Lung (tissue), 12 donors: ENCODE data around the gene SPC24. TPM values are rescaled to one million over a fixed set of nuclear protein-coding genes. Genes with fewer than 3 reads are reported as not detected.
A peak's percentile ranks its signal among the peaks of the same experiment; 100 is the strongest.

Experiments used
- ATAC-seq: fragments of 200-7000 bp; cut with Tn5 transposase; one replicate; pipeline ENCODE4 v1.9.1; 2020; ENCODE audit warnings: moderate number of reproducible peaks; ENCODE audit not compliant: insufficient read depth, low FRiP score
- DNase-seq, 3 donors: peaks; one replicate each; pipeline ENCODE4 v3.0.0-alpha.2; 2013 to 2017
- H3K27ac ChIP-seq, 2 donors: one replicate each; pipeline ENCODE4 v1.5.1; 2013; ENCODE audit warnings: mild to moderate bottlenecking in 2 of 2, moderate library complexity in 2 of 2, control low read depth in 1 of 2, inconsistent platforms in 1 of 2, low read depth in 1 of 2, low read length in 1 of 2
- H3K27me3 ChIP-seq, 3 donors: one replicate each; pipeline ENCODE4 v1.5.1; 2013; ENCODE audit warnings: low read length in 2 of 3; ENCODE audit not compliant: control insufficient read depth in 3 of 3, insufficient read depth in 3 of 3
- H3K36me3 ChIP-seq, 4 donors: one replicate each; pipeline ENCODE4 v1.5.1; 2013; ENCODE audit warnings: low read length in 4 of 4, mild to moderate bottlenecking in 1 of 4, moderate library complexity in 1 of 4; ENCODE audit not compliant: control insufficient read depth in 4 of 4, insufficient read depth in 4 of 4
- H3K4me1 ChIP-seq, 5 donors: one replicate each; pipeline ENCODE4 v1.5.1; 2013; ENCODE audit warnings: low read length in 5 of 5, mild to moderate bottlenecking in 2 of 5, moderate library complexity in 1 of 5; ENCODE audit not compliant: control insufficient read depth in 5 of 5, insufficient read depth in 5 of 5
- H3K4me3 ChIP-seq: one replicate; pipeline ENCODE4 v1.5.1; 2013; ENCODE audit warnings: mild to moderate bottlenecking, control low read depth, moderate library complexity
- H3K9ac ChIP-seq, 2 donors: one replicate each; pipeline ENCODE4 v1.5.1; 2013; ENCODE audit warnings: low read length in 2 of 2, control low read depth in 1 of 2; ENCODE audit not compliant: insufficient read depth in 1 of 2
- H3K9me3 ChIP-seq, 4 donors: one replicate each; pipeline ENCODE4 v1.5.1; 2013; ENCODE audit warnings: low read length in 3 of 4, mild to moderate bottlenecking in 1 of 4, moderate library complexity in 1 of 4; ENCODE audit not compliant: control insufficient read depth in 4 of 4, insufficient read depth in 3 of 4
- CTCF ChIP-seq: IDR thresholded peaks from 2 replicates; pipeline ENCODE4 v1.5.1; 2012; ENCODE audit warnings: mild to moderate bottlenecking; ENCODE audit errors: control extremely low read depth, extremely low read depth
- WGBS, 2 donors: extraction: QIAGEN DNeasy Blood & Tissue Kit; methylation state at CpG; one replicate each; pipeline ENCODE4 v1.1.7; 2013; 5-methylcytosine and 5-hydroxymethylcytosine counted together
- polyA plus RNA-seq, 2 donors: library from polyadenylated mRNA; stranded (reverse); fragments of 200-250 nt; gene quantifications; one replicate each; pipeline ENCODE4 v1.2.1, GENCODE V29; 2013
- total RNA-seq, 2 donors: library from RNA; depleted of rRNA in 1 of 2; stranded (reverse); fragments of >200 nt in 1 of 2; gene quantifications; one replicate each; pipeline ENCODE4 v1.2.1, GENCODE V29; 2014 to 2021
- donor health status: control.
- donor health status: control.
- donor health status: Bipolar disorder and iron deficiency.
- donor health status: healthy.
- donor health status: DM: yes; HTN: yes; CAD: no.

SPC24 gene
- total and polyA plus RNA-seq, 4 donors = 1.3 to 6.5 (median 3.9) TPM

GRCh38 chr19:11194173-11194572, 38.6 kb upstream of the SPC24 start:
- Histone ChIP-seq H3K27ac (peak overlapping the region in 1 of 2 donors; percentile 46), H3K27me3 (no peaks in the 10 kb centered on the region), H3K9ac (no peak overlapping the region), H3K4me3 (no peak overlapping the region), H3K9me3 (no peaks in the 10 kb centered on the region), H3K4me1 (peaks cover 0 to 34% (median 16%) of the 10 kb centered on the region in 5 donors), H3K36me3 (peaks cover 0 to 44% (median 19%) of the 10 kb centered on the region in 4 donors)
- TF ChIP-seq CTCF = no peak
- no peak for ATAC-seq
- 81 to 86% methylated on average over 8 of the region's 8 CpGs for WGBS, 2 donors
- no peak for DNase-seq

GRCh38 chr19:11192957-11193939, 37.7 kb upstream of the SPC24 start:
- 94% methylated on average over 68 of the region's 68 CpGs for WGBS, 2 donors
- Histone ChIP-seq H3K36me3 (peaks cover 0 to 50% (median 17%) of the 10 kb centered on the region in 4 donors), H3K4me3 (no peak overlapping the region), H3K9ac (no peak overlapping the region), H3K27ac (peak overlapping the region in 1 of 2 donors; percentile 17), H3K27me3 (no peaks in the 10 kb centered on the region), H3K9me3 (no peaks in the 10 kb centered on the region), H3K4me1 (peaks cover 0 to 34% (median 16%) of the 10 kb centered on the region in 5 donors)
- no peak for DNase-seq
- no peak for ATAC-seq
- no peak for TF ChIP-seq CTCF

GRCh38 chr19:11191934-11192333, 36.4 kb upstream of the SPC24 start:
- Histone ChIP-seq H3K9ac (no peak overlapping the region), H3K27ac (peak overlapping the region; percentile 47 to 82), H3K4me3 (no peak overlapping the region), H3K36me3 (peaks cover 0 to 56% (median 20%) of the 10 kb centered on the region in 4 donors), H3K27me3 (no peaks in the 10 kb centered on the region), H3K4me1 (peaks cover 0 to 34% (median 14%) of the 10 kb centered on the region in 5 donors), H3K9me3 (no peaks in the 10 kb centered on the region)
- no peak for TF ChIP-seq CTCF
- 66 to 72% methylated on average over 5 of the region's 5 CpGs for WGBS, 2 donors
- no peak for ATAC-seq
- no peak for DNase-seq
